HEK293 (cell line): ENCODE results near the gene SUMO3.

Experiments used
- CTCF ChIA-PET: fragments of 350-600 bp; formaldehyde crosslinking; extraction: SDS; loops from one replicate; lab custom pipeline; 2021; ENCODE audit warnings: antibody characterized with exemption; lab: Yijun Ruan, JAX
- POLR2A ChIA-PET: fragments of 300-600 bp; formaldehyde crosslinking; extraction: SDS; loops from one replicate; lab custom pipeline; 2020; ENCODE audit warnings: antibody characterized with exemption, inconsistent platforms; lab: Yijun Ruan, JAX
- H3K27ac ChIP-seq: fragments of 200-500 bp; sonication (Bioruptor generic); 2 replicates; pipeline ENCODE4 v1.5.1; 2014; ENCODE audit warnings: low read depth, low read length, control low read depth, inconsistent platforms; ENCODE audit errors: extremely low read depth
- H3K36me3 ChIP-seq, 2 experiments: fragments of 200-500 bp in 1 of 2; sonication (Bioruptor generic) in 1 of 2; 1 replicate in 1 of 2; 2 replicates in 1 of 2; pipeline ENCODE4 v1.5.1; 2014 to 2017; ENCODE audit warnings: inconsistent platforms in 2 of 2, low read length in 2 of 2; ENCODE audit not compliant: control insufficient read depth in 2 of 2, insufficient read depth in 1 of 2
- H3K4me1 ChIP-seq: fragments of 200-500 bp; sonication (Bioruptor generic); 2 replicates; pipeline ENCODE4 v1.5.1; 2014; ENCODE audit warnings: mild to moderate bottlenecking, low read length, inconsistent platforms; ENCODE audit not compliant: control insufficient read depth, insufficient read depth
- H3K4me3 ChIP-seq: 2 replicates; pipeline ENCODE4 v1.5.1; 2011; ENCODE audit warnings: low read depth, mild to moderate bottlenecking, control low read depth, low read length, moderate library complexity
- H3K9me3 ChIP-seq: fragments of 200-500 bp; sonication (Bioruptor generic); 2 replicates; pipeline ENCODE4 v1.5.1; 2014; ENCODE audit warnings: low read depth, low read length, inconsistent platforms; ENCODE audit not compliant: control insufficient read depth, insufficient read depth
- GLIS2 ChIP-seq: fragments of 450-650 bp; formaldehyde crosslinking; IDR thresholded peaks from 2 replicates; pipeline ENCODE4 v1.5.1; 2016; ENCODE audit warnings: missing biosample characterization, missing genetic modification characterization
- HOXC10 ChIP-seq: sonication (generic); formaldehyde crosslinking; IDR thresholded peaks from 2 replicates; pipeline ENCODE4 v1.8.1; 2023; ENCODE audit warnings: mild to moderate bottlenecking, missing genetic modification reagents
- HOXD13 ChIP-seq: sonication (generic); formaldehyde crosslinking; IDR thresholded peaks from 2 replicates; pipeline ENCODE4 v1.8.0; 2022; ENCODE audit warnings: missing genetic modification reagents, borderline replicate concordance
- IKZF3 ChIP-seq: fragments of 450-650 bp; IDR thresholded peaks from 2 replicates; pipeline ENCODE4 v1.5.0; 2018; ENCODE audit warnings: missing biosample characterization, mild to moderate bottlenecking, missing genetic modification characterization, moderate library complexity
- KLF9 ChIP-seq: fragments of 450-650 bp; formaldehyde crosslinking; IDR thresholded peaks from 2 replicates; pipeline ENCODE4 v1.5.1; 2016; ENCODE audit warnings: missing biosample characterization, missing genetic modification characterization, low read depth
- MYNN ChIP-seq: fragments of 450-650 bp; formaldehyde crosslinking; IDR thresholded peaks from 2 replicates; pipeline ENCODE4 v1.5.1; 2016; ENCODE audit warnings: missing biosample characterization, missing genetic modification characterization, borderline replicate concordance
- MZF1 ChIP-seq: fragments of 450-650 bp; formaldehyde crosslinking; IDR thresholded peaks from 2 replicates; pipeline ENCODE4 v1.5.1; 2017; ENCODE audit warnings: missing biosample characterization, missing genetic modification characterization, borderline replicate concordance
- SCRT1 ChIP-seq: fragments of 450-650 bp; formaldehyde crosslinking; IDR thresholded peaks from 2 replicates; pipeline ENCODE4 v1.5.1; 2016; ENCODE audit warnings: missing biosample characterization, missing genetic modification characterization, borderline replicate concordance
- SETDB1 ChIP-seq: IDR thresholded peaks from one replicate; pipeline ENCODE4 v1.6.1; 2017; ENCODE audit warnings: mild to moderate bottlenecking, low read length, moderate library complexity, mixed read lengths; ENCODE audit not compliant: insufficient read length
- ZFP69B ChIP-seq: fragments of 450-650 bp; formaldehyde crosslinking; IDR thresholded peaks from 2 replicates; pipeline ENCODE4 v1.5.1; 2016; ENCODE audit warnings: missing biosample characterization, missing genetic modification characterization
- ZNF274 ChIP-seq, 2 experiments: fragments of 200-500 bp in 1 of 2; fragments of 450-650 bp in 1 of 2; sonication (Bioruptor generic) in 1 of 2; formaldehyde crosslinking in 1 of 2; IDR thresholded peaks; 2 replicates each; pipeline versions ENCODE4 v1.5.1 to v1.6.1; 2014 to 2016; ENCODE audit warnings: borderline replicate concordance in 1 of 2, inconsistent platforms in 1 of 2, low read length in 1 of 2, missing biosample characterization in 1 of 2, missing genetic modification characterization in 1 of 2
- ZNF292 ChIP-seq: fragments of 450-650 bp; formaldehyde crosslinking; IDR thresholded peaks from 2 replicates; pipeline ENCODE4 v1.5.1; 2016; ENCODE audit warnings: low read depth, missing biosample characterization, missing genetic modification characterization, borderline replicate concordance
- ZNF518A ChIP-seq: fragments of 450-650 bp; formaldehyde crosslinking; conservative IDR thresholded peaks from 2 replicates; pipeline ENCODE4 v1.5.1; 2016; ENCODE audit warnings: low read depth, missing biosample characterization, missing genetic modification characterization
- ZNF548 ChIP-seq: fragments of 450-650 bp; formaldehyde crosslinking; IDR thresholded peaks from 2 replicates; pipeline ENCODE4 v1.5.1; 2016; ENCODE audit warnings: missing biosample characterization, missing genetic modification characterization
- ZNF558 ChIP-seq: fragments of 450-650 bp; formaldehyde crosslinking; IDR thresholded peaks from 2 replicates; pipeline ENCODE4 v1.5.1; 2016; ENCODE audit warnings: missing biosample characterization, missing genetic modification characterization
- ZNF561 ChIP-seq: fragments of 450-650 bp; IDR thresholded peaks from 2 replicates; pipeline ENCODE4 v1.5.1; 2018; ENCODE audit warnings: missing biosample characterization, missing genetic modification characterization, borderline replicate concordance
- TF ChIP-seq, protein P1 (sequence below): fragments of 450-650 bp; formaldehyde crosslinking; IDR thresholded peaks from 2 replicates; pipeline ENCODE4 v1.5.1; 2016; ENCODE audit warnings: missing biosample characterization, missing genetic modification characterization
- TF ChIP-seq, protein P2 (sequence below): fragments of 450-650 bp; formaldehyde crosslinking; IDR thresholded peaks from 2 replicates; pipeline ENCODE4 v1.5.1; 2016; ENCODE audit warnings: missing biosample characterization, missing genetic modification characterization

SUMO3 gene

GRCh38 chr21:44783020-44783696, 34.7 kb downstream of the SUMO3 start:
- Histone ChIP-seq H3K36me3 (peaks cover 18 to 47% of the 10 kb centered on the region in 2 experiments), H3K4me3 (no peak overlapping the region), H3K4me1 (peaks cover 15% of the 10 kb centered on the region), H3K9me3 (no peaks in the 10 kb centered on the region), H3K27ac (no peak overlapping the region)
- CTCF ChIA-PET, result interaction anchor here (0.9 to 3.3 kb wide), 4 partner anchors 10 to 273 kb away, joined by 4 to 21 read pairs (median 10); no protein-coding TSS in a partner anchor
- TF ChIP-seq ZFP69B (tag by site-specific recombination), result no peak
- TF ChIP-seq ZNF274 (IDR thresholded peaks at IDR 0.05; ENCODE audit: low read length), result no peak
- TF ChIP-seq ZNF274 (tag by site-specific recombination; IDR thresholded peaks at IDR 0.05; ENCODE audit: borderline replicate concordance), result no peak
- no peak for TF ChIP-seq ZNF518A (tag by site-specific recombination)
- TF ChIP-seq MZF1, result peak; percentile 93; the same call in 1 of the 2 replicates
- TF ChIP-seq GLIS2 (tag by site-specific recombination), result no peak
- TF ChIP-seq HOXC10 (CRISPR knock-in tag), result no peak
- TF ChIP-seq SETDB1, result no peak
- no peak for TF ChIP-seq MYNN (tag by site-specific recombination)
- POLR2A ChIA-PET, result no interaction called here

DNA sequence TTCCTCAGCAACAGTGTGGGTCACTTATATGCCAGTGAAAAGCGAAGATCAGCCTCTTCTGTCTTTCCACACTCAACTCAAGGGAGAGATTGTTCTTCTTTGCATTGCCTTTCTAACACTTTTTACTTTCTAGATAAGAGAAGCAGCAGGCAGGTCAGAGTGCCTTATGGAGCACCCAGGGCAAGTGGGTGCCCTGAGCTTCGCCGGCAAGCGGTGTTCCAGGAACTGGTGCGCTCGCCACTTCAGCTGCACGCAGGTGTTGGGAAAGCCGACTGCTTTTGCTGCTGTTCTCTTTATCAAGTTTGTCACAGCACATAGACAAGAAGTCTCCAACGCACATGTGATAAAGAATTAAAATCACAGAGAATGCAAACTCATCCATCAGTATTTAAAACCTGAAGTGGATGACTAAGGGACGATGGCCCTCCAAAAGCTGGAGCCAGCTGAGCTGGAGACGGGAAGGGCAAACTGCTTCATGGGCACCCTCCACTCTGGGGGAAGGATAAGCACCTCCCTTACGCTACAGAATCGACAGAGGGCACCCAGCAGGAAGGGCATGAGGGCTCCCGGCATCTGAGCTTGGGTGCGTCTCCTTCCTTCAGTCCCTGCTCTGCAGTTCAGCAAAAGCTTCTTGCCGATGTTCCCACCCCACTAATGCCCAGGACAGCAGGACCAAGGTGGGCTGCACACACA, 36.9 kb downstream of the SUMO3 start:
- no peak overlapping the region for H3K4me3 ChIP-seq
- peaks cover 7% of the 10 kb centered on the region for H3K4me1 ChIP-seq
- POLR2A ChIA-PET, result no interaction called here
- TF ChIP-seq ZNF558 (tag by site-specific recombination) (no peak), SETDB1 (no peak), IKZF3 (no peak)
- TF ChIP-seq, all 188 proteins: peak for 0
- Histone ChIP-seq H3K27ac (no peak overlapping the region), H3K36me3 (peaks cover 28 to 54% of the 10 kb centered on the region in 2 experiments), H3K9me3 (no peaks in the 10 kb centered on the region)
- CTCF ChIA-PET, result interaction anchor here (0.9 to 3.3 kb wide), 3 partner anchors 13 to 357 kb away, joined by 3 to 21 read pairs (median 4); no protein-coding TSS in a partner anchor

GRCh38 chr21:44780137-44780502, 37.7 kb downstream of the SUMO3 start:
- Histone ChIP-seq H3K4me1 (no peaks in the 10 kb centered on the region), H3K27ac (no peak overlapping the region), H3K4me3 (no peak overlapping the region), H3K36me3 (peaks cover 28 to 56% of the 10 kb centered on the region in 2 experiments), H3K9me3 (no peaks in the 10 kb centered on the region)
- TF ChIP-seq KLF9 (no peak), ZNF561 (tag by site-specific recombination) (no peak), ZNF548 (tag by site-specific recombination) (no peak), HOXD13 (no peak), ZNF292 (tag by site-specific recombination) (no peak), SCRT1 (no peak)
- TF ChIP-seq, protein P1, sequence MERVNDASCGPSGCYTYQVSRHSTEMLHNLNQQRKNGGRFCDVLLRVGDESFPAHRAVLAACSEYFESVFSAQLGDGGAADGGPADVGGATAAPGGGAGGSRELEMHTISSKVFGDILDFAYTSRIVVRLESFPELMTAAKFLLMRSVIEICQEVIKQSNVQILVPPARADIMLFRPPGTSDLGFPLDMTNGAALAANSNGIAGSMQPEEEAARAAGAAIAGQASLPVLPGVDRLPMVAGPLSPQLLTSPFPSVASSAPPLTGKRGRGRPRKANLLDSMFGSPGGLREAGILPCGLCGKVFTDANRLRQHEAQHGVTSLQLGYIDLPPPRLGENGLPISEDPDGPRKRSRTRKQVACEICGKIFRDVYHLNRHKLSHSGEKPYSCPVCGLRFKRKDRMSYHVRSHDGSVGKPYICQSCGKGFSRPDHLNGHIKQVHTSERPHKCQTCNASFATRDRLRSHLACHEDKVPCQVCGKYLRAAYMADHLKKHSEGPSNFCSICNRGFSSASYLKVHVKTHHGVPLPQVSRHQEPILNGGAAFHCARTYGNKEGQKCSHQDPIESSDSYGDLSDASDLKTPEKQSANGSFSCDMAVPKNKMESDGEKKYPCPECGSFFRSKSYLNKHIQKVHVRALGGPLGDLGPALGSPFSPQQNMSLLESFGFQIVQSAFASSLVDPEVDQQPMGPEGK, result no peak
- TF ChIP-seq, protein P2, sequence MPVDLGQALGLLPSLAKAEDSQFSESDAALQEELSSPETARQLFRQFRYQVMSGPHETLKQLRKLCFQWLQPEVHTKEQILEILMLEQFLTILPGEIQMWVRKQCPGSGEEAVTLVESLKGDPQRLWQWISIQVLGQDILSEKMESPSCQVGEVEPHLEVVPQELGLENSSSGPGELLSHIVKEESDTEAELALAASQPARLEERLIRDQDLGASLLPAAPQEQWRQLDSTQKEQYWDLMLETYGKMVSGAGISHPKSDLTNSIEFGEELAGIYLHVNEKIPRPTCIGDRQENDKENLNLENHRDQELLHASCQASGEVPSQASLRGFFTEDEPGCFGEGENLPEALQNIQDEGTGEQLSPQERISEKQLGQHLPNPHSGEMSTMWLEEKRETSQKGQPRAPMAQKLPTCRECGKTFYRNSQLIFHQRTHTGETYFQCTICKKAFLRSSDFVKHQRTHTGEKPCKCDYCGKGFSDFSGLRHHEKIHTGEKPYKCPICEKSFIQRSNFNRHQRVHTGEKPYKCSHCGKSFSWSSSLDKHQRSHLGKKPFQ (tag by site-specific recombination), result no peak
- CTCF ChIA-PET, result interaction anchor here (0.6 kb wide), 1 partner anchor 36 kb away, joined by 4 read pairs; no protein-coding TSS in a partner anchor
- POLR2A ChIA-PET, result no interaction called here
